Liver (tissue), 9 donors: ENCODE results near the gene RUNX1. TPM values are rescaled to one million over a fixed set of nuclear protein-coding genes. Genes with fewer than 3 reads are reported as not detected.

Experiments
- DNase-seq: peaks from one replicate; pipeline ENCODE4 v3.0.0-alpha.2; 2017; ENCODE audit warnings: low spot score
- H3K27ac ChIP-seq, 2 donors: one replicate each; pipeline ENCODE4 v1.7.0; 2013; ENCODE audit warnings: inconsistent platforms in 2 of 2, low read length in 2 of 2, control low read depth in 1 of 2, low read depth in 1 of 2, mild to moderate bottlenecking in 1 of 2
- H3K27me3 ChIP-seq, 4 donors: one replicate each; pipeline versions ENCODE4 v1.6.1 to v1.7.0; 2013; ENCODE audit warnings: low read length in 3 of 4, inconsistent platforms in 1 of 4, mild to moderate bottlenecking in 1 of 4, moderate library complexity in 1 of 4; ENCODE audit not compliant: control insufficient read depth in 4 of 4, insufficient read depth in 4 of 4
- H3K36me3 ChIP-seq, 4 donors: one replicate each; pipeline versions ENCODE4 v1.6.1 to v1.7.0; 2013; ENCODE audit warnings: low read length in 3 of 4, mild to moderate bottlenecking in 3 of 4, low read depth in 1 of 4, moderate library complexity in 1 of 4; ENCODE audit not compliant: control insufficient read depth in 4 of 4, insufficient read depth in 3 of 4
- H3K4me1 ChIP-seq, 4 donors: one replicate each; pipeline versions ENCODE4 v1.6.1 to v1.7.0; 2013; ENCODE audit warnings: low read length in 3 of 4, mild to moderate bottlenecking in 3 of 4, moderate library complexity in 1 of 4; ENCODE audit not compliant: control insufficient read depth in 4 of 4, insufficient read depth in 4 of 4
- H3K4me3 ChIP-seq, 3 donors: one replicate each; pipeline versions ENCODE4 v1.6.1 to v1.7.0; 2013; ENCODE audit warnings: low read length in 3 of 3, control low read depth in 1 of 3, low read depth in 1 of 3, mild to moderate bottlenecking in 1 of 3
- H3K9ac ChIP-seq, 2 donors: one replicate each; pipeline ENCODE4 v1.7.0; 2013; ENCODE audit warnings: low read length in 2 of 2, mild to moderate bottlenecking in 2 of 2, moderate library complexity in 2 of 2, control low read depth in 1 of 2, low read depth in 1 of 2
- H3K9me3 ChIP-seq, 4 donors: one replicate each; pipeline versions ENCODE4 v1.6.1 to v1.7.0; 2013; ENCODE audit warnings: low read length in 3 of 4; ENCODE audit not compliant: control insufficient read depth in 4 of 4
- CTCF ChIP-seq: fragments of 150-350 bp; IDR thresholded peaks from 2 replicates; pipeline ENCODE4 v1.5.1; 2017; ENCODE audit warnings: improper control_type of control experiment, low read depth, low read length; ENCODE audit not compliant: missing input control
- EGR1 ChIP-seq, 2 donors: IDR thresholded peaks; 2 replicates each; pipeline ENCODE4 v1.6.1; 2016 to 2018; ENCODE audit warnings: antibody characterized with exemption in 2 of 2, low read depth in 2 of 2
- FOXA1 ChIP-seq: IDR thresholded peaks from 2 replicates; pipeline ENCODE4 v1.6.1; 2016; ENCODE audit warnings: antibody characterized with exemption
- FOXA2 ChIP-seq: IDR thresholded peaks from 2 replicates; pipeline ENCODE4 v1.6.1; 2016; ENCODE audit warnings: antibody characterized with exemption
- GABPA ChIP-seq, 2 donors: IDR thresholded peaks in 1 of 2; conservative IDR thresholded peaks in 1 of 2; 2 replicates each; pipeline ENCODE4 v1.6.1; 2016; ENCODE audit warnings: antibody characterized with exemption in 2 of 2, mild to moderate bottlenecking in 1 of 2, moderate library complexity in 1 of 2
- HNF4A ChIP-seq, 2 donors: conservative IDR thresholded peaks; 2 replicates each; pipeline ENCODE4 v1.6.1; 2016; ENCODE audit warnings: antibody characterized with exemption in 2 of 2, mild to moderate bottlenecking in 2 of 2
- HNF4G ChIP-seq: IDR thresholded peaks from 2 replicates; pipeline ENCODE4 v1.6.1; 2016; ENCODE audit warnings: antibody characterized with exemption
- JUND ChIP-seq, 2 donors: IDR thresholded peaks; 2 replicates each; pipeline ENCODE4 v1.6.1; 2016; ENCODE audit warnings: antibody characterized with exemption in 2 of 2
- NR2F2 ChIP-seq: IDR thresholded peaks from 2 replicates; pipeline ENCODE4 v1.6.1; 2016; ENCODE audit warnings: antibody characterized with exemption
- RAD21 ChIP-seq, 2 donors: IDR thresholded peaks; 2 replicates each; pipeline ENCODE4 v1.6.1; 2016; ENCODE audit warnings: antibody characterized with exemption in 2 of 2, mild to moderate bottlenecking in 2 of 2
- SP1 ChIP-seq: IDR thresholded peaks from 2 replicates; pipeline ENCODE4 v1.6.1; 2018; ENCODE audit warnings: antibody characterized with exemption, mild to moderate bottlenecking
- TAF1 ChIP-seq: conservative IDR thresholded peaks from 2 replicates; pipeline ENCODE4 v1.6.1; 2016; ENCODE audit warnings: antibody characterized with exemption, mild to moderate bottlenecking
- polyA plus RNA-seq, 2 donors: library from polyadenylated mRNA; stranded (reverse) in 1 of 2; unstranded in 1 of 2; fragments of 200-250 nt in 1 of 2; fragments of >200 nt in 1 of 2; fragmentation: Nextera tagmentation in 1 of 2; extraction: Ambion mirVana in 1 of 2; gene quantifications; one replicate each; pipeline versions ENCODE4 v1.2.1 to v1.2.3, GENCODE V29; 2013 to 2015
- total RNA-seq, 2 donors: library from RNA; depleted of rRNA; stranded (reverse); fragments of >200 nt; gene quantifications; one replicate each; pipeline ENCODE4 v1.2.3, GENCODE V29; 2014
- TF ChIP-seq, protein P1 (sequence below): IDR thresholded peaks from 2 replicates; pipeline ENCODE4 v1.6.1; 2016; ENCODE audit warnings: antibody characterized with exemption
- TF ChIP-seq, protein P2 (sequence below): IDR thresholded peaks from 2 replicates; pipeline ENCODE4 v1.6.1; 2016; ENCODE audit warnings: antibody characterized with exemption
- TF ChIP-seq, protein P3 (sequence below): IDR thresholded peaks from 2 replicates; pipeline ENCODE4 v1.6.1; 2016; ENCODE audit warnings: antibody characterized with exemption, mild to moderate bottlenecking
- donor health status: healthy.
- donor health status: healthy.
- donor health status: healthy.
- donor health status: healthy.
- donor health status: healthy.

RUNX1 gene
- total and polyA plus RNA-seq, 4 donors = 0.98 to 7.2 (median 3.1) TPM

GRCh38 chr21:34923202-34923601 lies 125.9 kb downstream of the RUNX1 start (continued):
- TF ChIP-seq, protein P1, sequence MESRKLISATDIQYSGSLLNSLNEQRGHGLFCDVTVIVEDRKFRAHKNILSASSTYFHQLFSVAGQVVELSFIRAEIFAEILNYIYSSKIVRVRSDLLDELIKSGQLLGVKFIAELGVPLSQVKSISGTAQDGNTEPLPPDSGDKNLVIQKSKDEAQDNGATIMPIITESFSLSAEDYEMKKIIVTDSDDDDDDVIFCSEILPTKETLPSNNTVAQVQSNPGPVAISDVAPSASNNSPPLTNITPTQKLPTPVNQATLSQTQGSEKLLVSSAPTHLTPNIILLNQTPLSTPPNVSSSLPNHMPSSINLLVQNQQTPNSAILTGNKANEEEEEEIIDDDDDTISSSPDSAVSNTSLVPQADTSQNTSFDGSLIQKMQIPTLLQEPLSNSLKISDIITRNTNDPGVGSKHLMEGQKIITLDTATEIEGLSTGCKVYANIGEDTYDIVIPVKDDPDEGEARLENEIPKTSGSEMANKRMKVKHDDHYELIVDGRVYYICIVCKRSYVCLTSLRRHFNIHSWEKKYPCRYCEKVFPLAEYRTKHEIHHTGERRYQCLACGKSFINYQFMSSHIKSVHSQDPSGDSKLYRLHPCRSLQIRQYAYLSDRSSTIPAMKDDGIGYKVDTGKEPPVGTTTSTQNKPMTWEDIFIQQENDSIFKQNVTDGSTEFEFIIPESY = no peak
- TF ChIP-seq RAD21 (IDR thresholded peaks at IDR 0.05) (no peak), FOXA1 (no peak), NR2F2 (no peak), HNF4A (conservative IDR thresholded peaks at IDR 0.05) (no peak), JUND (IDR thresholded peaks at IDR 0.05) (no peak), EGR1 (IDR thresholded peaks at IDR 0.05; ENCODE audit: low read depth in 2 of 2) (no peak), GABPA (IDR thresholded peaks at IDR 0.05 in 1 of 2, conservative IDR thresholded peaks at IDR 0.05 in 1 of 2) (no peak)
- TF ChIP-seq, protein P2, sequence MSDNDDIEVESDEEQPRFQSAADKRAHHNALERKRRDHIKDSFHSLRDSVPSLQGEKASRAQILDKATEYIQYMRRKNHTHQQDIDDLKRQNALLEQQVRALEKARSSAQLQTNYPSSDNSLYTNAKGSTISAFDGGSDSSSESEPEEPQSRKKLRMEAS = no peak

DNA sequence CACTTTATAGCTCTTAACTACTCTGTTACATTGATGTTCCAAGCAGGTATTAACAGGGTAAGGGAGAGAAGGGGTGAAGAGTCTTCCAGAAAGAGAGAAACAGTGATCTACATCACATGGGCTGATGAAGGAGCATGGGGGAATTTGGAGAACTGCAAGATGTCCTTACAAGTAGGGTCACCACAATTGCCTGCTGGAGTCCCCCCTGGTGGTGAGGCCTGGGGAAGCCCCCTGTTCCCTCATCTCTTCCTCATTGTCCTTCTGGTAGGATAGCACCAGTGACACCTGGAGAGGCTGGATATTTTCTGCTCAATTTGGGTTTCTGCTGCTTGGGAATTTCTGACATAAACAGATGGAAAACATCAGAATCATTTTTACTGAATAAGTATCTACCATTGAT lies 126.6 kb downstream of the RUNX1 start:
- no peak overlapping the region for H3K4me3 ChIP-seq
- H3K36me3 ChIP-seq = no peaks in the 10 kb centered on the region
- no peak for DNase-seq
- no peak overlapping the region for H3K9ac ChIP-seq
- H3K4me1 ChIP-seq = no peaks in the 10 kb centered on the region
- TF ChIP-seq FOXA2 = no peak
- TF ChIP-seq SP1 = no peak
- no peak for TF ChIP-seq HNF4A (conservative IDR thresholded peaks at IDR 0.05)
- no peak for TF ChIP-seq GABPA (IDR thresholded peaks at IDR 0.05 in 1 of 2, conservative IDR thresholded peaks at IDR 0.05 in 1 of 2)
- no peak for TF ChIP-seq JUND (IDR thresholded peaks at IDR 0.05)
- TF ChIP-seq HNF4G = no peak
- no peak for TF ChIP-seq EGR1 (IDR thresholded peaks at IDR 0.05; ENCODE audit: low read depth in 2 of 2)
- TF ChIP-seq, protein P3, sequence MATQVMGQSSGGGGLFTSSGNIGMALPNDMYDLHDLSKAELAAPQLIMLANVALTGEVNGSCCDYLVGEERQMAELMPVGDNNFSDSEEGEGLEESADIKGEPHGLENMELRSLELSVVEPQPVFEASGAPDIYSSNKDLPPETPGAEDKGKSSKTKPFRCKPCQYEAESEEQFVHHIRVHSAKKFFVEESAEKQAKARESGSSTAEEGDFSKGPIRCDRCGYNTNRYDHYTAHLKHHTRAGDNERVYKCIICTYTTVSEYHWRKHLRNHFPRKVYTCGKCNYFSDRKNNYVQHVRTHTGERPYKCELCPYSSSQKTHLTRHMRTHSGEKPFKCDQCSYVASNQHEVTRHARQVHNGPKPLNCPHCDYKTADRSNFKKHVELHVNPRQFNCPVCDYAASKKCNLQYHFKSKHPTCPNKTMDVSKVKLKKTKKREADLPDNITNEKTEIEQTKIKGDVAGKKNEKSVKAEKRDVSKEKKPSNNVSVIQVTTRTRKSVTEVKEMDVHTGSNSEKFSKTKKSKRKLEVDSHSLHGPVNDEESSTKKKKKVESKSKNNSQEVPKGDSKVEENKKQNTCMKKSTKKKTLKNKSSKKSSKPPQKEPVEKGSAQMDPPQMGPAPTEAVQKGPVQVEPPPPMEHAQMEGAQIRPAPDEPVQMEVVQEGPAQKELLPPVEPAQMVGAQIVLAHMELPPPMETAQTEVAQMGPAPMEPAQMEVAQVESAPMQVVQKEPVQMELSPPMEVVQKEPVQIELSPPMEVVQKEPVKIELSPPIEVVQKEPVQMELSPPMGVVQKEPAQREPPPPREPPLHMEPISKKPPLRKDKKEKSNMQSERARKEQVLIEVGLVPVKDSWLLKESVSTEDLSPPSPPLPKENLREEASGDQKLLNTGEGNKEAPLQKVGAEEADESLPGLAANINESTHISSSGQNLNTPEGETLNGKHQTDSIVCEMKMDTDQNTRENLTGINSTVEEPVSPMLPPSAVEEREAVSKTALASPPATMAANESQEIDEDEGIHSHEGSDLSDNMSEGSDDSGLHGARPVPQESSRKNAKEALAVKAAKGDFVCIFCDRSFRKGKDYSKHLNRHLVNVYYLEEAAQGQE = no peak
- TF ChIP-seq RAD21 (IDR thresholded peaks at IDR 0.05) = no peak
- TF ChIP-seq, protein P2 = no peak
- no peak for TF ChIP-seq CTCF
- TF ChIP-seq FOXA1 = no peak
- TF ChIP-seq TAF1 = no peak
- no peaks in the 10 kb centered on the region for H3K27me3 ChIP-seq
- H3K27ac ChIP-seq = no peak overlapping the region
- H3K9me3 ChIP-seq = no peaks in the 10 kb centered on the region
